WTC11 (cell line): ENCODE data around the gene LSM3. TPM values are rescaled to one million over a fixed set of nuclear protein-coding genes. Genes with fewer than 3 reads are reported as not detected.

Experiments used
- ATAC-seq: fragments of 200-7000 bp; cut with Tn5 transposase; 2 replicates; pipeline ENCODE4 v1.10.0; 2021; ENCODE audit warnings: mild to moderate bottlenecking, moderate library complexity
- CTCF ChIA-PET: fragments of 300-600 bp; sonication (Branson Sonifier 250); formaldehyde crosslinking; loops from one replicate; lab custom pipeline; 2021; ENCODE audit warnings: antibody characterized with exemption; lab: Charles Lee
- POLR2A ChIA-PET: fragments of 350-600 bp; sonication (Branson Sonifier 250); formaldehyde crosslinking; loops from one replicate; lab custom pipeline; 2021; ENCODE audit warnings: antibody characterized with exemption; lab: Charles Lee
- DNase-seq: peaks from one replicate; pipeline ENCODE4 v3.0.0; 2021; ENCODE audit warnings: low spot score
- H3K27ac Mint-ChIP-seq: 2 replicates; pipeline ENCODE4 v1.8.0; 2021; ENCODE audit warnings: mixed read lengths
- H3K27me3 Mint-ChIP-seq: 2 replicates; pipeline ENCODE4 v1.8.0; 2021; ENCODE audit warnings: low read depth, mild to moderate bottlenecking, moderate library complexity, mixed read lengths
- H3K36me3 Mint-ChIP-seq: 2 replicates; pipeline ENCODE4 v1.8.0; 2021; ENCODE audit warnings: mixed read lengths
- H3K4me1 Mint-ChIP-seq: 2 replicates; pipeline ENCODE4 v1.8.0; 2022; ENCODE audit warnings: mixed read lengths
- H3K4me3 Mint-ChIP-seq: 2 replicates; pipeline ENCODE4 v1.8.0; 2021; ENCODE audit warnings: mild to moderate bottlenecking, moderate library complexity, mixed read lengths
- H3K9me3 Mint-ChIP-seq: 2 replicates; pipeline ENCODE4 v1.8.0; 2021; ENCODE audit warnings: mixed read lengths
- AR ChIP-seq: fragments of 250-450 bp; sonication (Bioruptor Pico); IDR thresholded peaks from 2 replicates; pipeline ENCODE4 v1.9.0; 2021; ENCODE audit warnings: mild to moderate bottlenecking
- ATF1 ChIP-seq: sonication (generic); formaldehyde crosslinking; IDR thresholded peaks from 2 replicates; pipeline ENCODE4 v1.8.1; 2023; ENCODE audit warnings: mild to moderate bottlenecking, moderate library complexity, missing genetic modification reagents
- E2F1 ChIP-seq: sonication (generic); formaldehyde crosslinking; IDR thresholded peaks from 2 replicates; pipeline ENCODE4 v1.8.0; 2022; ENCODE audit warnings: mild to moderate bottlenecking, missing genetic modification reagents
- E2F4 ChIP-seq: sonication (generic); formaldehyde crosslinking; IDR thresholded peaks from 2 replicates; pipeline ENCODE4 v1.8.1; 2022; ENCODE audit warnings: low read depth, mild to moderate bottlenecking, moderate library complexity, missing genetic modification reagents, borderline replicate concordance
- EMX1 ChIP-seq: fragments of 250-450 bp; sonication (Bioruptor Pico); IDR thresholded peaks from 2 replicates; pipeline ENCODE4 v1.8.0; 2021; ENCODE audit warnings: mild to moderate bottlenecking
- ERG ChIP-seq: fragments of 250-450 bp; sonication (Bioruptor Pico); IDR thresholded peaks from 2 replicates; pipeline ENCODE4 v1.8.0; 2021; ENCODE audit warnings: mild to moderate bottlenecking
- FOXJ3 ChIP-seq: sonication (generic); formaldehyde crosslinking; IDR thresholded peaks from 2 replicates; pipeline ENCODE4 v1.9.0; 2021; ENCODE audit warnings: missing genetic modification reagents, mild to moderate bottlenecking, borderline replicate concordance
- FOXP4 ChIP-seq: sonication (generic); formaldehyde crosslinking; IDR thresholded peaks from 2 replicates; pipeline ENCODE4 v1.8.0; 2022; ENCODE audit warnings: mild to moderate bottlenecking, missing genetic modification reagents
- GABPB1 ChIP-seq: sonication (generic); formaldehyde crosslinking; IDR thresholded peaks from 2 replicates; pipeline ENCODE4 v1.8.1; 2023; ENCODE audit warnings: mild to moderate bottlenecking, missing genetic modification reagents
- GTF2I ChIP-seq: fragments of 250-450 bp; sonication (Bioruptor Pico); conservative IDR thresholded peaks from 2 replicates; pipeline ENCODE4 v1.4.0; 2021; ENCODE audit warnings: mild to moderate bottlenecking
- JAZF1 ChIP-seq: fragments of 250-450 bp; sonication (Bioruptor Pico); IDR thresholded peaks from 2 replicates; pipeline ENCODE4 v1.9.0; 2021; ENCODE audit warnings: moderate library complexity, mild to moderate bottlenecking, inconsistent platforms
- KAT7 ChIP-seq: sonication (generic); formaldehyde crosslinking; IDR thresholded peaks from 2 replicates; pipeline ENCODE4 v1.8.1; 2023; ENCODE audit warnings: missing genetic modification reagents, mild to moderate bottlenecking, borderline replicate concordance
- MAX ChIP-seq: sonication (generic); formaldehyde crosslinking; IDR thresholded peaks from 2 replicates; pipeline ENCODE4 v1.8.0; 2022; ENCODE audit warnings: mild to moderate bottlenecking, missing genetic modification reagents
- NFYB ChIP-seq: sonication (generic); formaldehyde crosslinking; conservative IDR thresholded peaks from 2 replicates; pipeline ENCODE4 v1.8.0; 2022; ENCODE audit warnings: low read depth, missing genetic modification reagents
- NR2C2 ChIP-seq: sonication (generic); formaldehyde crosslinking; IDR thresholded peaks from 2 replicates; pipeline ENCODE4 v1.8.0; 2022; ENCODE audit warnings: mild to moderate bottlenecking, missing genetic modification reagents
- NR3C1 ChIP-seq: sonication (generic); formaldehyde crosslinking; conservative IDR thresholded peaks from 2 replicates; pipeline ENCODE4 v1.8.1; 2023; ENCODE audit warnings: low read depth, mild to moderate bottlenecking, missing genetic modification reagents
- SMAD3 ChIP-seq: sonication (generic); formaldehyde crosslinking; IDR thresholded peaks from 2 replicates; pipeline ENCODE4 v1.8.0; 2022; ENCODE audit warnings: missing genetic modification reagents, mild to moderate bottlenecking, borderline replicate concordance
- SP1 ChIP-seq: sonication (generic); formaldehyde crosslinking; conservative IDR thresholded peaks from 2 replicates; pipeline ENCODE4 v1.8.1; 2022; ENCODE audit warnings: missing genetic modification reagents
- ZNF121 ChIP-seq: sonication (generic); formaldehyde crosslinking; IDR thresholded peaks from 2 replicates; pipeline ENCODE4 v1.8.0; 2023; ENCODE audit warnings: missing genetic modification reagents
- ZNF138 ChIP-seq: sonication (generic); formaldehyde crosslinking; conservative IDR thresholded peaks from 2 replicates; pipeline ENCODE4 v1.8.1; 2022; ENCODE audit warnings: mild to moderate bottlenecking, moderate library complexity, missing genetic modification reagents
- ZNF512 ChIP-seq: sonication (generic); formaldehyde crosslinking; IDR thresholded peaks from 2 replicates; pipeline ENCODE4 v1.8.1; 2022; ENCODE audit warnings: missing genetic modification reagents, borderline replicate concordance
- total RNA-seq: library from RNA; stranded (reverse); gene quantifications from 3 replicates; pipeline ENCODE4 v1.2.3, GENCODE V29; 2021

Gene LSM3
- total RNA-seq, 1 experiment from 2014 or later, result 21.4 TPM

GRCh38 chr3:14200276-14200675 is 21.7 kb downstream of the LSM3 start (continued):
- no peak for TF ChIP-seq FOXP4 (CRISPR knock-in tag)
- no peak for TF ChIP-seq ERG (CRISPR knock-in tag)

GRCh38 chr3:14200841-14201240 is 22.2 kb downstream of the LSM3 start:
- TF ChIP-seq E2F1 (no peak), GTF2I (CRISPR knock-in tag) (no peak), JAZF1 (CRISPR knock-in tag) (no peak), SMAD3 (no peak), E2F4 (CRISPR knock-in tag) (no peak)
- POLR2A ChIA-PET, result no interaction called here
- Mint-ChIP-seq H3K36me3 (peaks cover 22% of the 10 kb centered on the region), H3K9me3 (no peaks in the 10 kb centered on the region), H3K4me3 (no peak overlapping the region), H3K4me1 (peaks cover 5% of the 10 kb centered on the region; the same call in 1 of the 2 replicates), H3K27ac (no peak overlapping the region), H3K27me3 (no peaks in the 10 kb centered on the region)
- CTCF ChIA-PET, result interaction anchor here (0.9 to 1.8 kb wide), 5 partner anchors 9 to 348 kb away, joined by 3 to 6 read pairs (median 5); no protein-coding TSS in a partner anchor
- DNase-seq, result no peak
- no peak for ATAC-seq

GRCh38 chr3:14201940-14202684 is 23.5 kb downstream of the LSM3 start:
- H3K27ac Mint-ChIP-seq, result no peak overlapping the region
- POLR2A ChIA-PET, result no interaction called here
- peaks cover 18% of the 10 kb centered on the region for H3K36me3 Mint-ChIP-seq
- no peaks in the 10 kb centered on the region for H3K27me3 Mint-ChIP-seq
- peaks cover 5% of the 10 kb centered on the region; the same call in 1 of the 2 replicates for H3K4me1 Mint-ChIP-seq
- CTCF ChIA-PET, result interaction anchor here (0.5 to 3.1 kb wide), 11 partner anchors 8 to 1201 kb away, joined by 4 to 56 read pairs (median 6); no protein-coding TSS in a partner anchor
- no peaks in the 10 kb centered on the region for H3K9me3 Mint-ChIP-seq
- ATAC-seq (no peak), DNase-seq (no peak)
- H3K4me3 Mint-ChIP-seq, result no peak overlapping the region
- TF ChIP-seq ATF1 (CRISPR knock-in tag) (no peak), MAX (CRISPR knock-in tag) (no peak), NR3C1 (no peak), ZNF512 (CRISPR knock-in tag) (no peak), AR (CRISPR knock-in tag) (no peak), ZNF138 (CRISPR knock-in tag) (no peak), ZNF121 (CRISPR knock-in tag) (no peak), KAT7 (CRISPR knock-in tag) (no peak), GABPB1 (CRISPR knock-in tag) (no peak), NR2C2 (CRISPR knock-in tag) (no peak), SP1 (CRISPR knock-in tag) (no peak), EMX1 (CRISPR knock-in tag) (no peak), NFYB (no peak), FOXJ3 (CRISPR knock-in tag) (no peak)
